ENCODE results near the gene PIEZO2.

DNA sequence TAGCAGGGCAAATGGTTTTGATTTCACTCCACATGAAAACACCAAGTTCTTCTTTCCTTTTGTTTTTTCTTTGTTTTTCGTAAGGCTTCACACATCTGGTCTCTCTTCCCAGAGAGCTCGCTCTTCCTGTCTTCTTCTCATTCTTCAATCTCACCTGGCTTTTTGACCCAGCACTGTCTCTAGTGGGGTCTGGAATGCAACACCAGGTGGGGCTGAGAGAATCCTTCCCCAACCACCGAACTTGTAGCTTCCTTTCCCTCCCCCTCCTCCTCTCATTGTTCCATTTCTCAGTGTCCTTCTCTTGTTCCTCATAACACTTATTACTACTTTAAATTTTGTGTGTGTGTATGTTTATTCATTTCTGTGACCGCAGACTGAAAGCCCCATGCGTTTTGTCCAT lies 13.5 kb upstream of the PIEZO2 start:
- TF ChIP-seq CTCF (IDR thresholded peaks at IDR 0.05) (no peak), EP300 (IDR thresholded peaks at IDR 0.05) (no peak)

Measured in ovary (tissue), 3 donors.